PFSK-1 (cell line): Measurements from ENCODE around the gene ESRRA.

Experiments
- FOXP2 ChIP-seq: optimal IDR thresholded peaks from 2 replicates; pipeline ENCODE3; 2011; ENCODE audit warnings: borderline replicate concordance, control low read depth, inconsistent platforms; ENCODE audit not compliant: insufficient read depth; ENCODE audit errors: extremely low read length, extremely low read depth
- POLR2AphosphoS5 ChIP-seq: IDR thresholded peaks from 2 replicates; pipeline ENCODE4 v1.6.1; 2012; ENCODE audit warnings: low read depth, mild to moderate bottlenecking, control low read depth, low read length, moderate library complexity
- REST ChIP-seq, 2 experiments: IDR thresholded peaks; 2 replicates each; pipeline versions ENCODE4 v1.6.1 to v1.8.0; 2011 to 2012; ENCODE audit warnings: low read depth in 2 of 2, low read length in 2 of 2, control low read depth in 1 of 2, inconsistent platforms in 1 of 2, mild to moderate bottlenecking in 1 of 2, moderate library complexity in 1 of 2; ENCODE audit not compliant: insufficient read depth in 1 of 2
- SIN3A ChIP-seq: IDR thresholded peaks from 2 replicates; pipeline ENCODE4 v1.6.1; 2012; ENCODE audit warnings: mild to moderate bottlenecking, low read length, moderate library complexity, borderline replicate concordance; ENCODE audit not compliant: insufficient read depth
- TAF1 ChIP-seq: IDR thresholded peaks from 2 replicates; pipeline ENCODE4 v1.6.1; 2012; ENCODE audit warnings: low read length, control low read depth, borderline replicate concordance; ENCODE audit not compliant: insufficient read depth

The ESRRA gene

GRCh38 chr11:64291262-64291751 lies 14.0 kb upstream of the ESRRA start, which contains the start of gene KCNK4:
Gene KCNK4, plus strand, starts transcription at chr11:64291302. Its CDS starts 1,717 bp downstream, at chr11:64293019.
- TF ChIP-seq REST (IDR thresholded peaks at IDR 0.05; ENCODE audit: insufficient read depth in 1 of 2, low read depth in 2 of 2, low read length in 2 of 2) (no peak), TAF1 (no peak), POLR2AphosphoS5 (no peak), SIN3A (no peak), FOXP2 (no peak)

- TF ChIP-seq POLR2AphosphoS5 (no peak), FOXP2 (no peak), SIN3A (no peak), REST (IDR thresholded peaks at IDR 0.05; ENCODE audit: insufficient read depth in 1 of 2, low read depth in 2 of 2, low read length in 2 of 2) (no peak), TAF1 (no peak)
Observed at GRCh38 chr11:64291752-64292459, 13.4 kb upstream of the ESRRA start.

GRCh38 chr11:64292460-64293254 lies 12.7 kb upstream of the ESRRA start:
- no peak for TF ChIP-seq POLR2AphosphoS5
- no peak for TF ChIP-seq SIN3A
- no peak for TF ChIP-seq REST (IDR thresholded peaks at IDR 0.05; ENCODE audit: insufficient read depth in 1 of 2, low read depth in 2 of 2, low read length in 2 of 2)
- TF ChIP-seq FOXP2 = no peak
- no peak for TF ChIP-seq TAF1

DNA sequence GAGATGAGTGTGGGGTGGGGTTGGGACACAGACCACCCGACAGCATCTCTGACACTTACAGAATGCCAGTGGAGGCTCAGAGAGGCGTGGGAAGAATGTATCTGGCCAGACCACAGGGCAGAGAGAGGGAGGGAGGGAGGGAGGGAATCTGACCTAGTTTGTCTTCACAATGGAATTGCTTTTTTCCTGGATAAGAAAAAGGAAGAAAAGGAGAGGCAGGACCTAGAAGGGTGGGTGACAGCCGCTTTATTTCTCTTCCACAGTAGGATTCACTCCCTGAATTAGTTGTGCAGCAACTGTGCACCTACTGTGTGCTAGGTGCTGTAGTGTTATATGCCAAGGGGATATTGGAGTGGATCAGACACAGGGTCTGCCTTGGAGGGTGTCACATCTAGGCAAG lies 10.6 kb upstream of the ESRRA start:
- TF ChIP-seq SIN3A = no peak
- TF ChIP-seq TAF1 = no peak
- no peak for TF ChIP-seq POLR2AphosphoS5
- no peak for TF ChIP-seq FOXP2
- no peak for TF ChIP-seq REST (IDR thresholded peaks at IDR 0.05; ENCODE audit: insufficient read depth in 1 of 2, low read depth in 2 of 2, low read length in 2 of 2)
